ENCODE data around the gene ANTXR1.

The ANTXR1 gene

DNA sequence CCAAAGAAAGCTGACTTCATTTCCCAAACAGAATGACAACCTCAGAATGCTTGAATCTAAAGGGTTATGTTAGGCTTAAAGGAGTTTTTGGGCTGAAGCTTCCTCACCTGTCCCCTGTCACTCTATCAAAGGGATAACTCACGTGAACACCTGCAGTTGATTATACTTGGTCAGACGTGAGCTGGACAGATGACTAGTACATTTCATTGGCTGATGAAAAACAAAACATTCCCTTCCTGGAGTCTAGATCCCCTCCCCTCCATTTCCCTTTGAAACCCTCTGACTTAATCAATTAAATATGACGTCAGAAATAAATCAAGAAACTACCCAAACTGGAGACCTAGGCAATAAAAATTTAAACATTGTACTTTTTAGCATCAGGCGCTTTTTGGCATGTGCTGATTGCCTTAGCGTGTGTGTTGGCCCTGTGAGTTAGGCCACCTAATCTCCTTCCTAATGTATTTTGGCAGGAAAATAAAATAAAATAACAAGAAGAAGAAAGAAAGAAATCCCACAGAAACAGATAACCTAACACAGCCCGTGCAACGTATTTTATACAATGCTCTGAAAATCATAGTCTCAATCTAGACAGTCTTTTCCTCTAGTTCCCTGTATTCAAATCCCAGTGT lies 159.0 kb downstream of the ANTXR1 start:
- TF ChIP-seq RARB (CRISPR knock-in tag; IDR thresholded peaks at IDR 0.05) = no peak
- no peak for TF ChIP-seq CSRNP3 (CRISPR knock-in tag; IDR thresholded peaks at IDR 0.05)
- no peak for TF ChIP-seq ARNTL (CRISPR knock-in tag; IDR thresholded peaks at IDR 0.05; ENCODE audit: borderline replicate concordance, low read depth)
- TF ChIP-seq ZNF70 (CRISPR knock-in tag; IDR thresholded peaks at IDR 0.05) = no peak
- TF ChIP-seq ESRRG (CRISPR knock-in tag; IDR thresholded peaks at IDR 0.05) = no peak
- TF ChIP-seq PPARA (CRISPR knock-in tag; IDR thresholded peaks at IDR 0.05; ENCODE audit: borderline replicate concordance) = no peak
- TF ChIP-seq, protein P1, sequence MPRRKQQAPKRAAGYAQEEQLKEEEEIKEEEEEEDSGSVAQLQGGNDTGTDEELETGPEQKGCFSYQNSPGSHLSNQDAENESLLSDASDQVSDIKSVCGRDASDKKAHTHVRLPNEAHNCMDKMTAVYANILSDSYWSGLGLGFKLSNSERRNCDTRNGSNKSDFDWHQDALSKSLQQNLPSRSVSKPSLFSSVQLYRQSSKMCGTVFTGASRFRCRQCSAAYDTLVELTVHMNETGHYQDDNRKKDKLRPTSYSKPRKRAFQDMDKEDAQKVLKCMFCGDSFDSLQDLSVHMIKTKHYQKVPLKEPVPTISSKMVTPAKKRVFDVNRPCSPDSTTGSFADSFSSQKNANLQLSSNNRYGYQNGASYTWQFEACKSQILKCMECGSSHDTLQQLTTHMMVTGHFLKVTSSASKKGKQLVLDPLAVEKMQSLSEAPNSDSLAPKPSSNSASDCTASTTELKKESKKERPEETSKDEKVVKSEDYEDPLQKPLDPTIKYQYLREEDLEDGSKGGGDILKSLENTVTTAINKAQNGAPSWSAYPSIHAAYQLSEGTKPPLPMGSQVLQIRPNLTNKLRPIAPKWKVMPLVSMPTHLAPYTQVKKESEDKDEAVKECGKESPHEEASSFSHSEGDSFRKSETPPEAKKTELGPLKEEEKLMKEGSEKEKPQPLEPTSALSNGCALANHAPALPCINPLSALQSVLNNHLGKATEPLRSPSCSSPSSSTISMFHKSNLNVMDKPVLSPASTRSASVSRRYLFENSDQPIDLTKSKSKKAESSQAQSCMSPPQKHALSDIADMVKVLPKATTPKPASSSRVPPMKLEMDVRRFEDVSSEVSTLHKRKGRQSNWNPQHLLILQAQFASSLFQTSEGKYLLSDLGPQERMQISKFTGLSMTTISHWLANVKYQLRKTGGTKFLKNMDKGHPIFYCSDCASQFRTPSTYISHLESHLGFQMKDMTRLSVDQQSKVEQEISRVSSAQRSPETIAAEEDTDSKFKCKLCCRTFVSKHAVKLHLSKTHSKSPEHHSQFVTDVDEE (CRISPR knock-in tag; IDR thresholded peaks at IDR 0.05) = no peak
- TF ChIP-seq, protein P2, sequence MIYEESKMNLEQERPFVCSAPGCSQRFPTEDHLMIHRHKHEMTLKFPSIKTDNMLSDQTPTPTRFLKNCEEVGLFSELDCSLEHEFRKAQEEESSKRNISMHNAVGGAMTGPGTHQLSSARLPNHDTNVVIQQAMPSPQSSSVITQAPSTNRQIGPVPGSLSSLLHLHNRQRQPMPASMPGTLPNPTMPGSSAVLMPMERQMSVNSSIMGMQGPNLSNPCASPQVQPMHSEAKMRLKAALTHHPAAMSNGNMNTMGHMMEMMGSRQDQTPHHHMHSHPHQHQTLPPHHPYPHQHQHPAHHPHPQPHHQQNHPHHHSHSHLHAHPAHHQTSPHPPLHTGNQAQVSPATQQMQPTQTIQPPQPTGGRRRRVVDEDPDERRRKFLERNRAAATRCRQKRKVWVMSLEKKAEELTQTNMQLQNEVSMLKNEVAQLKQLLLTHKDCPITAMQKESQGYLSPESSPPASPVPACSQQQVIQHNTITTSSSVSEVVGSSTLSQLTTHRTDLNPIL (CRISPR knock-in tag; IDR thresholded peaks at IDR 0.05; ENCODE audit: low read depth) = no peak
- TF ChIP-seq CSDC2 (CRISPR knock-in tag; IDR thresholded peaks at IDR 0.05) = no peak
- no peak for TF ChIP-seq OSR1 (CRISPR knock-in tag; IDR thresholded peaks at IDR 0.05)
- no peak for TF ChIP-seq ZFP3 (CRISPR knock-in tag; IDR thresholded peaks at IDR 0.05)
- TF ChIP-seq, protein P3, sequence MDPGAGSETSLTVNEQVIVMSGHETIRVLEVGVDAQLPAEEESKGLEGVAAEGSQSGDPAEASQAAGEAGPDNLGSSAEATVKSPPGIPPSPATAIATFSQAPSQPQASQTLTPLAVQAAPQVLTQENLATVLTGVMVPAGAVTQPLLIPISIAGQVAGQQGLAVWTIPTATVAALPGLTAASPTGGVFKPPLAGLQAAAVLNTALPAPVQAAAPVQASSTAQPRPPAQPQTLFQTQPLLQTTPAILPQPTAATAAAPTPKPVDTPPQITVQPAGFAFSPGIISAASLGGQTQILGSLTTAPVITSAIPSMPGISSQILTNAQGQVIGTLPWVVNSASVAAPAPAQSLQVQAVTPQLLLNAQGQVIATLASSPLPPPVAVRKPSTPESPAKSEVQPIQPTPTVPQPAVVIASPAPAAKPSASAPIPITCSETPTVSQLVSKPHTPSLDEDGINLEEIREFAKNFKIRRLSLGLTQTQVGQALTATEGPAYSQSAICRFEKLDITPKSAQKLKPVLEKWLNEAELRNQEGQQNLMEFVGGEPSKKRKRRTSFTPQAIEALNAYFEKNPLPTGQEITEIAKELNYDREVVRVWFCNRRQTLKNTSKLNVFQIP (CRISPR knock-in tag; IDR thresholded peaks at IDR 0.05; ENCODE audit: borderline replicate concordance, low read depth) = no peak
- TF ChIP-seq ZFP30 (CRISPR knock-in tag; IDR thresholded peaks at IDR 0.05) = no peak
- TF ChIP-seq ISL1 (CRISPR knock-in tag; IDR thresholded peaks at IDR 0.05) = no peak
- no peak for TF ChIP-seq TCF4 (CRISPR knock-in tag; IDR thresholded peaks at IDR 0.05; ENCODE audit: borderline replicate concordance)
- TF ChIP-seq SNAI2 (CRISPR knock-in tag; IDR thresholded peaks at IDR 0.05) = no peak
- ATAC-seq = no peak

DNA sequence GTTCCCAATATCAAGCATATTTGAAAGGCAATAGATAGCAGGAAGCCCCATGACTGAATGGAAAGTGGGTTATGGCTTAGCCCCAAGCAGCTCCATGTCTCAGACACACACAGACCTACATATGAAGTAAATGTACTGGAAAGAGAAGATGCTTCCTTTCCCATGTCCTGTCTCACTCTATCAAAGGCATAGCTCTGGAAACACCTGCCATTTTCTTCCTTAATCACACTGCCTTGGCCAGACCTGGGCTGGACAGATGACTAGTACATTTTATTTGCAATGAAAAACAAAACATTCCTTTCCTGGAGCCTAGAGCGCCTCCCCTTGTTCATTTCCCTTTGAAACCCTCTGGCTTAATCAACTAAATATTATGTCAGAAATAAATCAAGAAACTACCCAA lies 160.7 kb downstream of the ANTXR1 start:
- ATAC-seq = no peak
- no peak for TF ChIP-seq PATZ1 (CRISPR knock-in tag; IDR thresholded peaks at IDR 0.05; ENCODE audit: borderline replicate concordance)
- TF ChIP-seq, protein P1 (CRISPR knock-in tag; IDR thresholded peaks at IDR 0.05) = no peak
- TF ChIP-seq ZFP30 (CRISPR knock-in tag; IDR thresholded peaks at IDR 0.05) = no peak
- no peak for TF ChIP-seq ZNF70 (CRISPR knock-in tag; IDR thresholded peaks at IDR 0.05)
- no peak for TF ChIP-seq OSR1 (CRISPR knock-in tag; IDR thresholded peaks at IDR 0.05)
- no peak for TF ChIP-seq ESRRG (CRISPR knock-in tag; IDR thresholded peaks at IDR 0.05)
- no peak for TF ChIP-seq ARNTL (CRISPR knock-in tag; IDR thresholded peaks at IDR 0.05; ENCODE audit: borderline replicate concordance, low read depth)
- TF ChIP-seq BACH2 (CRISPR knock-in tag; IDR thresholded peaks at IDR 0.05; ENCODE audit: borderline replicate concordance) = no peak
- no peak for TF ChIP-seq CSDC2 (CRISPR knock-in tag; IDR thresholded peaks at IDR 0.05)
- no peak for TF ChIP-seq TOX (CRISPR knock-in tag; IDR thresholded peaks at IDR 0.05; ENCODE audit: borderline replicate concordance)
- no peak for TF ChIP-seq TCF4 (CRISPR knock-in tag; IDR thresholded peaks at IDR 0.05; ENCODE audit: borderline replicate concordance)
- TF ChIP-seq ISL1 (CRISPR knock-in tag; IDR thresholded peaks at IDR 0.05) = no peak
- TF ChIP-seq RARB (CRISPR knock-in tag; IDR thresholded peaks at IDR 0.05) = no peak
- TF ChIP-seq, protein P2 (CRISPR knock-in tag; IDR thresholded peaks at IDR 0.05; ENCODE audit: low read depth) = no peak
- no peak for TF ChIP-seq PPARA (CRISPR knock-in tag; IDR thresholded peaks at IDR 0.05; ENCODE audit: borderline replicate concordance)
- TF ChIP-seq ZFP3 (CRISPR knock-in tag; IDR thresholded peaks at IDR 0.05) = no peak
- no peak for TF ChIP-seq ZC3H10 (CRISPR knock-in tag; IDR thresholded peaks at IDR 0.05)
- TF ChIP-seq, protein P3 (CRISPR knock-in tag; IDR thresholded peaks at IDR 0.05; ENCODE audit: borderline replicate concordance, low read depth) = no peak
